Measurements from ENCODE around the gene CLDN2.

DNA sequence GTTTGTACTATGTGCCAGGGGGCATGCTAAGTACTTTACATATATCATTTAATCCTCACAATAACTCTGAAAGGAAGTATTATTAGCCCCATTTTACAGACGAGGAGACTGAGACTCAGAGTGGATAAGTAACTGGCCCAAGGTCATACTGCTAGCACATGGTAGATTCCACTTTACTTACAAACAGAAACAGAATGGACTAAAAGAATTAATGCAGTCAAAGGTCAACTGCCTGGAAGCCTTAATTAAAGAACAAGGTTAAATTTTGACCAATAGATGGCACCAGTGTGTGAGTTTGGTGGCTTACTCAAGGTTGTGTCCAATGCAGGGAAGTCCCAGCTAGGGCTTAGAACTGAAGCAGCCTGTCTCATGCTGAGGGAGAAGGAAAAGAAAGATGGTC, 21.7 kb upstream of the CLDN2 start:
- TF ChIP-seq, protein P1, sequence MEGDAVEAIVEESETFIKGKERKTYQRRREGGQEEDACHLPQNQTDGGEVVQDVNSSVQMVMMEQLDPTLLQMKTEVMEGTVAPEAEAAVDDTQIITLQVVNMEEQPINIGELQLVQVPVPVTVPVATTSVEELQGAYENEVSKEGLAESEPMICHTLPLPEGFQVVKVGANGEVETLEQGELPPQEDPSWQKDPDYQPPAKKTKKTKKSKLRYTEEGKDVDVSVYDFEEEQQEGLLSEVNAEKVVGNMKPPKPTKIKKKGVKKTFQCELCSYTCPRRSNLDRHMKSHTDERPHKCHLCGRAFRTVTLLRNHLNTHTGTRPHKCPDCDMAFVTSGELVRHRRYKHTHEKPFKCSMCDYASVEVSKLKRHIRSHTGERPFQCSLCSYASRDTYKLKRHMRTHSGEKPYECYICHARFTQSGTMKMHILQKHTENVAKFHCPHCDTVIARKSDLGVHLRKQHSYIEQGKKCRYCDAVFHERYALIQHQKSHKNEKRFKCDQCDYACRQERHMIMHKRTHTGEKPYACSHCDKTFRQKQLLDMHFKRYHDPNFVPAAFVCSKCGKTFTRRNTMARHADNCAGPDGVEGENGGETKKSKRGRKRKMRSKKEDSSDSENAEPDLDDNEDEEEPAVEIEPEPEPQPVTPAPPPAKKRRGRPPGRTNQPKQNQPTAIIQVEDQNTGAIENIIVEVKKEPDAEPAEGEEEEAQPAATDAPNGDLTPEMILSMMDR (tag by site-specific recombination; IDR thresholded peaks at IDR 0.05), result no peak
- TF ChIP-seq ZNF768 (tag by site-specific recombination; IDR thresholded peaks at IDR 0.05) (no peak), ZNF837 (tag by site-specific recombination; IDR thresholded peaks at IDR 0.05) (no peak), ZNF121 (tag by site-specific recombination; IDR thresholded peaks at IDR 0.05) (no peak), MEIS1 (CRISPR knock-in tag; IDR thresholded peaks at IDR 0.05; ENCODE audit: borderline replicate concordance) (no peak), ZNF549 (tag by site-specific recombination; IDR thresholded peaks at IDR 0.05) (no peak), FEZF1 (tag by site-specific recombination; IDR thresholded peaks at IDR 0.05) (no peak)
- TF ChIP-seq, protein P2, sequence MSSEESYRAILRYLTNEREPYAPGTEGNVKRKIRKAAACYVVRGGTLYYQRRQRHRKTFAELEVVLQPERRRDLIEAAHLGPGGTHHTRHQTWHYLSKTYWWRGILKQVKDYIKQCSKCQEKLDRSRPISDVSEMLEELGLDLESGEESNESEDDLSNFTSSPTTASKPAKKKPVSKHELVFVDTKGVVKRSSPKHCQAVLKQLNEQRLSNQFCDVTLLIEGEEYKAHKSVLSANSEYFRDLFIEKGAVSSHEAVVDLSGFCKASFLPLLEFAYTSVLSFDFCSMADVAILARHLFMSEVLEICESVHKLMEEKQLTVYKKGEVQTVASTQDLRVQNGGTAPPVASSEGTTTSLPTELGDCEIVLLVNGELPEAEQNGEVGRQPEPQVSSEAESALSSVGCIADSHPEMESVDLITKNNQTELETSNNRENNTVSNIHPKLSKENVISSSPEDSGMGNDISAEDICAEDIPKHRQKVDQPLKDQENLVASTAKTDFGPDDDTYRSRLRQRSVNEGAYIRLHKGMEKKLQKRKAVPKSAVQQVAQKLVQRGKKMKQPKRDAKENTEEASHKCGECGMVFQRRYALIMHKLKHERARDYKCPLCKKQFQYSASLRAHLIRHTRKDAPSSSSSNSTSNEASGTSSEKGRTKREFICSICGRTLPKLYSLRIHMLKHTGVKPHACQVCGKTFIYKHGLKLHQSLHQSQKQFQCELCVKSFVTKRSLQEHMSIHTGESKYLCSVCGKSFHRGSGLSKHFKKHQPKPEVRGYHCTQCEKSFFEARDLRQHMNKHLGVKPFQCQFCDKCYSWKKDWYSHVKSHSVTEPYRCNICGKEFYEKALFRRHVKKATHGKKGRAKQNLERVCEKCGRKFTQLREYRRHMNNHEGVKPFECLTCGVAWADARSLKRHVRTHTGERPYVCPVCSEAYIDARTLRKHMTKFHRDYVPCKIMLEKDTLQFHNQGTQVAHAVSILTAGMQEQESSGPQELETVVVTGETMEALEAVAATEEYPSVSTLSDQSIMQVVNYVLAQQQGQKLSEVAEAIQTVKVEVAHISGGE (tag by site-specific recombination; conservative IDR thresholded peaks at IDR 0.05; ENCODE audit: low read depth), result no peak
- TF ChIP-seq, protein P3, sequence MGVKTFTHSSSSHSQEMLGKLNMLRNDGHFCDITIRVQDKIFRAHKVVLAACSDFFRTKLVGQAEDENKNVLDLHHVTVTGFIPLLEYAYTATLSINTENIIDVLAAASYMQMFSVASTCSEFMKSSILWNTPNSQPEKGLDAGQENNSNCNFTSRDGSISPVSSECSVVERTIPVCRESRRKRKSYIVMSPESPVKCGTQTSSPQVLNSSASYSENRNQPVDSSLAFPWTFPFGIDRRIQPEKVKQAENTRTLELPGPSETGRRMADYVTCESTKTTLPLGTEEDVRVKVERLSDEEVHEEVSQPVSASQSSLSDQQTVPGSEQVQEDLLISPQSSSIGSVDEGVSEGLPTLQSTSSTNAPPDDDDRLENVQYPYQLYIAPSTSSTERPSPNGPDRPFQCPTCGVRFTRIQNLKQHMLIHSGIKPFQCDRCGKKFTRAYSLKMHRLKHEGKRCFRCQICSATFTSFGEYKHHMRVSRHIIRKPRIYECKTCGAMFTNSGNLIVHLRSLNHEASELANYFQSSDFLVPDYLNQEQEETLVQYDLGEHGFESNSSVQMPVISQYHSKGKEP (tag by site-specific recombination; IDR thresholded peaks at IDR 0.05), result no peak
